NCI-H1436 treated with DMSO at 0.1 percent for 48 hours (cell line): ENCODE data around the gene DPH2.

Experiments
- DNase-seq: peaks from one replicate; lab custom pipeline; 2025; lab: John Stamatoyannopoulos, UW

The DPH2 gene

GRCh38 chr1:43945674-43946235, 24.1 kb upstream of the DPH2 start:
- no peak for DNase-seq

DNA sequence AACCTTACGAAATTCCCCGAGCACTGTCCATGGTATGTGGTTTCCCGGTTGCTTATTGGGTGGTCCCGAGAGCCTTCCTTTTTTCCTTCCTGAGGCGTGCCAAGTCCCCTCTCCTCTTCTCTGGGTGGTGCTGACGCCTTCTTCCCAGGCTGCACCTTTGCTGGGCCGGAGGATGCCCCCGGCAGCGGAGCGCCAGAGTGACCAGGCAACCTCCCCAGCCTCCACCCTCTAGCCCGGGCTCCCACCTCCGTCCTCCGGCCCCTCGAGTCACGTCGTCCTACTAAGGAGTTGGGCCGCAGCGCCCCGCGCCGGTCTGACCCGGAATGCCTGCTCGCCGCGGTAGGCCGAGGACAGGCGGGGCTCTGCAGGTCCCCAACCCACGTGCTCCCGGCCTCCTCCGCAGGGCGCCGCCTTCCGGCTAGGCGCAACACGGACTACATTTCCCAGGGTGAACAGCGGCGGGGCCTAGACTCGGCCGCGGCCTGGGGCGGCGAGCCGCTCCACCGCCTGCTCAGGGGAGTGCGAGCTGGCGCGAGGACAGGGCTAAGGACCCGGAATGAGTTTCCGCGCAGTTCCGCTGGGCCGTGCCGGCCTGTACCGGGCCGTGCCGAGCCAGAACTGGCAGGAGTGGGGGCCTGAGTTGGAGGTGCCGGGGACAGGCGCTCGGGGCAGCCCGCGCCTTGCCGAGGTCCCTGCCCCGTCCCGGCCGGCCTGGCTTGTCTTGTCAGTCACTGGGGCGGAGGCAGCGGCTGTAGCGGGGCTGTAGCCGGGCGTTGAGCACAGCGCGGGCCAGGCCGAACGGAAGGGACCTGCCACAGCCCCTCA, 23.4 kb upstream of the DPH2 start, which contains the start of gene IPO13:
TSS of gene IPO13 (plus strand) at position 715 of the 825 bp plus-strand sequence. CDS start 651 bp downstream, outside the sequence.
- DNase-seq: peak; percentile 83

GRCh38 chr1:43947061-43947873, 22.5 kb upstream of the DPH2 start:
- no peak for DNase-seq

GRCh38 chr1:43947874-43948437, 21.9 kb upstream of the DPH2 start:
- no peak for DNase-seq

- no peak for DNase-seq
These were observed 20.1 kb upstream of the DPH2 start for GRCh38 chr1:43949678-43950077.

DNA sequence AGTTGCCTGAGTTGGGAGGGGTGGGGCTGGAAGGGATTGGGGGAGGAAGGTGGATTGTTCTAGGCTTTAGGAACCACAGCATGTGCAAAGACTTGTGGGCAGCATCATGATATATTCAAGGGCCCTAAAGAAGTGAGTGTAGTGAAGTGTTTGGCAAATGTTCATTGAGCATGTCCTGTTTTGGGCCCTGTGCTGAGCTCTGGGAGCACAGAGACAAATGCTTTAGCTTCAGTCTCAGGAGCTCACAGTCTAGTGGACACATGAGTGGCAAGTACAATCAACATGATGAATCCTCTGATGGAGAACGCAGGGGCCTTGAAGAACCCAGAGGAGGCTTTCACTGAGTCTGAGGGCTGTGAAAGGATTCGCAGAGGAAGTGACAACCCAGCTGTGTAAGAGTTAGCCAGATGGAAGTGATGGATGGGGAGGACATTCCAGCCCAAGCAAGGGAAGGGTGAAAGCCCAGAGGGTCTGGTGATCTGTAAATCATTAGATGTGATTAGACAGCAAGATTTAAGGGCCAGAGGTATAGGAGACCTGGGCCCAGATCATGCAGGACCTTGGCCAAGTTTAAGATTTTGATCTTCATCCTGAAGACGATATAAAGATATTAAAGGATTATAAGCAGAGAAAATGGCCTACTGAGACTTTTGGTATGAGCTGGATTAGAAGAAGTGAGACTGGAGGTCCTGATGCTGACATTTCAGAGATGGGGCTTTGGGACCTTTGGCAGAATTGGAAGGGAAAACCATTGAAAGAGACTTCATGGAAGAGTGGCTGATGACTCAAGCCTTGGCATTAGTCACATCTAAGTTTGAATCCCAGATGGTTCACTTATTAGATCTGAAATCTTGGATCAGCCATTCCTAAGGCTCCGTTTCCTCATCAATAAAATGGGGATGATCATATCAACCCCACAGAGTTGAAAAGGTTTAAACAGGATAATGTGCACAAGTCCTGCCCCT, 18.5 kb upstream of the DPH2 start:
- DNase-seq: no peak

DNA sequence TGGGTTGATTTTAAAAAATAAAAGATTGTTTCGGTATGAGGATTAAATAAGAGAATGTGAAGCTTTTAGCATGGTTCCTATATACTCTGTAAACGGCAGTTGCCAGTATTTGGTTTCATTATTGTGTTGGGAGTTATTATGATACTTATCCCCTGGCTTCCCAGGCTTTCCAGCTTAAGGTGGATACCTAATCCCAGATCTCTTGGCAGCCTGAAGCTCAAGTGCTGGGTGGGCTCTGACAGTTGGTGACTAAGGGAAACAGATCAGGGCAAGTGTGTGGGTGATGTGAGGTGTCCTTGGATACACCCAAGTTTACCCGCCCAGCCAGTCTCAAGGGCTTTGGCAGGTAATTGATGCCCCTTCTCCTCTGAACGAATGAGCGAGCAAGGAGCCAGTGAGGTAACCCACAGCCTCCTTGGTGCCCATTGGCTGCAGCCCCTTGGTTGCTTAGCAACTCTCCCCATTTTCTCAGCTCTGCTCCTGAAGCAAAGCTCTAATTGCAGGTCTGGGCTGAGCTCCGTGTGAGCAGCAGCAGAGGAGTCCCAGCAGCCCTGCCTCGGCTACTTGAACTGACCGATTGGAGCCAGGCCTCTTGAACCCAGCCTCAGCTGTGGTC, 17.0 kb upstream of the DPH2 start:
- DNase-seq: peak; percentile 98

DNA sequence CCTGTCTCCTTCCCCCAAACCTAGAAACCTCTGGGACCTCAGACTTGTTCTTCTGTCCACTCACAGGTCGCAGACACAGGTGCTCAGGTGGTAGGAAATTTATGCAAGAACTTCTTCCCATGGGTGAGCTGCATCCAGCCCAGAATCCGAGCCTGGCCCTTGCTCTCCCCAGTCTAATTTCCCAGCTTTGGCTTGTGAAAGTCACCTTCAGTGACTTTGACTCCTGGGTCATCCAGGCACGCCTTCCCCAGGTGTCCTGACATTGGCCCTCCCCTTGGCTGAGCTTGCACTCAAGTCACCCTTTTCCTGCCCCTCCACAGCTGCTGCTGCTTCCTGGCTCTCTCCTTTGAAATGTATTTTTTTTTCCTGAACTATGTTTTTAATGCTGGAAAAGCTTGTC, 16.4 kb upstream of the DPH2 start:
- no peak for DNase-seq

DNA sequence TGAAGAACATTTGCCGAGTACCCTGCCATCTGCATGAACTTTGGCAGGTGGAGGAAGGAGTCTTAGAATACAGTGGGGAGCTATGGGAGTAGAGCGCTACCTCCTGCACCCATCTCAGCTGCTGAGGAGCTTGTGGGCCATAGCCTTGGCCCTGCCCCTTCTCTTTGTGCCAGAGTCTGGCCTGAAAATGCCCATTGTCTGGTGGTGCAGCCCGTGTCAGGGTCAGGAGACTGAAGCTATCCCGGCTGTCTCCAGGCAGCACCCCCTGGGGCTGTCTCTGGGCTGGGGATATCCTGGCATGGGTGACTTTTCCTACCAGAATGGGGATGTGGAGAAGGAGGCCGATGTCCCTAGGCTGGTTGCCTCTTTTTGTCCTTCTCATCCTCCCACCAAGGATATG, 15.8 kb upstream of the DPH2 start:
- no peak for DNase-seq

GRCh38 chr1:43956234-43956633, 13.6 kb upstream of the DPH2 start:
- no peak for DNase-seq

DNA sequence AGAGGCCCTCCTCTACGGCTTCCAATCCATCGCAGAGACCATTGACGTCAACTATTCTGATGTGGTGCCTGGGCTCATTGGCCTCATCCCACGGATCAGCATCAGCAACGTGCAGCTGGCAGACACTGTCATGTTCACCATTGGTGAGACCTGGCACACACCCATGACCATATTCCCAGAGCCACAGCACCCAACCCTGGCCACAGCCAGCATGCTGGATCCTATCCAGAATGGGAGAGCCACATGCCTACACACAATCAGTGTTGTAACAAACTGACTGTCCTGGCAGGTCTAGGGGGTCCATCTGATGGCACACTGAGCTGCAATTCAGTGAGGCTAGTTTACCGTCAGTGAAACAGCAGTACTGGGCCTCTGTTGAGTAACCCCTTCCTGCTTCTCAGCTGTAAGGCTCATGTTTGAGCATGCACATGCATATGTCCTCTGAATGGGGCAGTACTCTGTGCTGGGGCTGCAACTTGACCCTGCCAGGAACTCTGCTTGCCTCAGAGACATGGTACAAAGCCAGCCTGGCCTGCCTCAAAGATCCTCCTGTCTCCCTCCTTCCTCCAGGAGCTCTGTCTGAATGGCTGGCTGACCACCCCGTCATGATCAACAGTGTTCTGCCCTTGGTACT, 12.3 kb upstream of the DPH2 start:
- DNase-seq: no peak

DNA sequence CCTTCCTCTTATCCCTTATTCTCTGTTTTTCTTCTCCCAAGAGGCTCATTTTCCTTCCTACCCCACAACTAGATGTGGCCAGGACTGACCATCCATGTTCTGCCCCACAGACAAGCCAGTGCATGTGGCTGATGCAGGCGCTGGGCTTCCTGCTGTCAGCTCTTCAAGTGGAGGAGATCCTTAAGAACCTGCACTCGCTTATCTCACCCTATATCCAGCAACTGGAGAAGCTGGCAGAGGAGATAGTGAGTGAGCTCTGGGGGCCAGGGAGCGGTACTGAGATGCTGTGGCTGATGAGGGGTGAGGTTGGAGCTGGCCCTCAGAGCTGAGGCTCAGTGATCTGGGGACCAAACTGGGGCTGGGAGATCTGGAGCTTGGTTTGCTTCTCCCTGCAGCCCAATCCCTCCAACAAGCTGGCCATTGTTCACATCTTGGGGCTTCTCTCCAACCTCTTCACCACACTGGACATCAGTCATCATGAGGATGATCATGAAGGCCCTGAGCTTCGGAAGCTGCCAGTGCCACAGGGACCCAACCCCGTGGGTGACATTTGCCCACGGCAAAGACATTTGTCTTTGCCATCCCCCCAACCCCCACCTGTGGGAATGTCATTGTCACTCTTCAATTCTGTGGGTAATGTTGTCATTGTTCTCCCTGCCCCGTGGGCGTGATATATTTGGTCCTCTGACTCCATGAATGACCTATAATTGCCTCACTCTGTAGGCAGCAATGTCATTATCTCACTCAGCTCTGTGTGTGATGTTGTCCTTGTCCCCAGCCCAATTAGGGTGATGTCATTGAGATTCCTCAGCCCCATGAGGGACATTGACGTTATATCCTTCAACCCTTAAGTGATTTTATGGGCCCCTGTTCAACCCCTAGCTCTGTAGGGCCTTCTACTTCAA, 11.2 kb upstream of the DPH2 start:
- no peak for DNase-seq

DNA sequence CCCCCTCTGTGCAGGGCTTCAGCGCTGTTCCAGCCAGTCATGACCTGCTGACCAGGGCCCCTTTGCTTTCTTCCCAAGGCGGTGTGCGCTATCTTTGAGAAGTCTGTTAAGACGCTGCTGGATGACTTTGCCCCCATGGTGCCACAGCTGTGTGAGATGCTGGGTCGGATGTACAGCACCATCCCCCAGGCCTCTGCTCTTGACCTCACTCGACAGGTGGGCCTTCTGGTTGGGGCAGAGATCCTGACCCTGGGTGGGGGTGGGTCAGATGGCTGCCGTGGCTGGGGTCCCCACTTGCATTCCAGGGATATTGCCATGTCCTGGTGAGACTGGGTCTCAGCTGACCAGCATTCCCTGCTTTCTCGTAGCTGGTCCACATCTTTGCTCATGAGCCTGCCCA, 9.0 kb upstream of the DPH2 start:
- no peak for DNase-seq

DNA sequence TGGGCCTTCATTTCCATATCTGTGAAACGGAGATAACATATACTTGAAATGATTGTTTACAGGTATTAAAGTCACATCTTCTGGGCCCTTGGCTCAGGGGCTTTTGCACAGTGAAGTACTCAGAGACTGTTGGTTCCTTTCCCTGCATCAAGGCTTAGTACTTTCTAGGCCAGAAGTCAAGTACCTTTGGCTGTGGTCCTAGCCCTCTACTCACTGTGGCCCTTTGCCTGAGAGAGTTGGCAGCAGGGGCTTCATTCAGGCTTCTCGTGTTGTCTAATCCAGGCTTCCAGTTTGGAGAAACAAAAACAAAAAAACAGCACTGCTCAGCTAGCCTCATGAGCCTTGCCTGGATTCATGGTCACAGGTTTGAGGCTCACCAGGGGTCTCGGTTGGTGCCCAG, 8.1 kb upstream of the DPH2 start:
- no peak for DNase-seq

DNA sequence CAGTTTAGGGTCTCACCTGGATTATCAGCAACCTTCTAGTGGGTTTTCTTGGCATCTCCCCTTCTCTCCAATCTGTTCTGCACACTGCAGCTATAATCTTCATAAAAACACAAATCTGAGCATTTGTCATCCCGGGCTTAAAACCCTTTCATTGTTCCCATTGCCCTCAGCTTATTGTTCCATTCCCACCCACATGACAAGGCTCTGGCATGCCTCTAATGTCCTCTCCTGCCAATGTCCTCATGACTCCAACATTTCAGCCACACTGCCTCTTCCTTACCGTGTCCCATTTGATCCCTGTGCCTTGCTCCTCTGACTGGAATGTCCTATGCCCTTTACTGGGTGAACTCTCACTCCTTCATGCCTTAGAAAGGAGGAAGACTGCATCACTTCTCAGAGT, 7.5 kb upstream of the DPH2 start:
- DNase-seq: no peak

DNA sequence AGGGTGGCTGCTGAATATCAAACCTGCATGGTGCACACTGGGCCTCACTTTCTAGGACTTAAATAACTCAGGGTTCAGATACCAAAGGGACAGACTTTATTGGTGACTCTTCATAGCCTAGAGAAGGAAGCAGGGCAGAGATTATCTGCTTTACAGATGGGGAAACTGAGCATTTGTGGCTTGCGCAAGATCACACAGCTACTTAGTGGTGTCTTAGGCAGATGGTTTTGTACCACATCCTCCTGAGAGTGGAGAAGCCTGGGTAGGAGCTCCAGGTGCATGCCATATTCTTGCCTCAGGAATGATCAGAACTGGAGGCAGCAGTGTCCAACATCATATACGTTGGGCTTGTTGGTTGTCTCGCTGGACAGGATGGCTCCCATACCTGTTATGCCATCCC, 6.8 kb upstream of the DPH2 start:
- no peak for DNase-seq

- DNase-seq: no peak
These were observed 5.9 kb upstream of the DPH2 start for GRCh38 chr1:43963890-43964289.

GRCh38 chr1:43965316-43965715, 4.5 kb upstream of the DPH2 start:
- no peak for DNase-seq

DNA sequence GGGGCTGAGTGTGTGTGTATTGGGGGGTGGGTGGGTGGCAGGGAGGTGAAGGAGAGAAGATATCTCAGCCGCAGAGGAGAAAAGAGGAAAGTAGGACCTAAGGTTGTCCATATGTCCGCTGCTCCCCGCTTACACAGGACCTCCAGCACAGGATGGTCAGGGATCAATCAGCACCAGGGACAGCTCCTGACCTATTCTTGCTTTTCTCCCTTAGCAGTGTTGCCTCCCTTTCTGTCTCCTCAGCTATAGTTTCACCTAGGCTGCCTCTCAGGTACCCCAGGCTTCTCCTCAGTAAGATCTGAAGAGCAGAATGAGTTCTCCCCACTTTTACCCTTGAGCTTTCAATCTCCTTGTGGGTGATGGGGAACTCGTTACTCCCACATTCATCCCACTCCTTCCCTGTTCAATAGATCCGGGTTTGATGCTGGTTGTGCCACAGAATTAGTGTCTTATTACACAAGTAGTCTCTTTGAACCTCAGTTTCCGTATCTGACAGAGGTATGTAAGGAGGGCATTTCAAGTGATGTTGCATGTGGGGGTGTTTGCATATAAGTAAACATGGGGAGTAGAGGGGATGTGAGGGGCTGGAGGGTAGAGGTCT, 1.4 kb upstream of the DPH2 start:
- no peak for DNase-seq
